NCI-H1105 treated with DMSO at 0.1 percent for 48 hours (cell line): ENCODE data around the gene DPF3.

ENCODE experiments used
- DNase-seq: peaks from one replicate; lab custom pipeline; 2025; lab: John Stamatoyannopoulos, UW

Gene DPF3

GRCh38 chr14:72615451-72616121, 278.3 kb downstream of the DPF3 start:
- DNase-seq, result no peak

GRCh38 chr14:72614891-72615415, 278.9 kb downstream of the DPF3 start:
- DNase-seq, result no peak

- DNase-seq, result no peak
Measured at GRCh38 chr14:72614365-72614764, 279.5 kb downstream of the DPF3 start.

GRCh38 chr14:72613975-72614319, 280.0 kb downstream of the DPF3 start:
- no peak for DNase-seq

- DNase-seq, result peak; percentile 9
Measured at GRCh38 chr14:72613231-72613974, 280.5 kb downstream of the DPF3 start.

- no peak for DNase-seq
Measured at GRCh38 chr14:72612041-72612440, 281.9 kb downstream of the DPF3 start.

GRCh38 chr14:72611506-72611905, 282.4 kb downstream of the DPF3 start:
- no peak for DNase-seq

GRCh38 chr14:72610831-72611200, 283.1 kb downstream of the DPF3 start:
- DNase-seq, result no peak

GRCh38 chr14:72610096-72610830, 283.6 kb downstream of the DPF3 start:
- DNase-seq, result no peak

- no peak for DNase-seq
Measured at GRCh38 chr14:72609205-72609916, 284.5 kb downstream of the DPF3 start.

- DNase-seq, result no peak
Measured at GRCh38 chr14:72608391-72609204, 285.3 kb downstream of the DPF3 start.

- no peak for DNase-seq
Measured at GRCh38 chr14:72607386-72608130, 286.3 kb downstream of the DPF3 start.

GRCh38 chr14:72606879-72607278, 287.0 kb downstream of the DPF3 start:
- no peak for DNase-seq

- DNase-seq, result no peak
Measured at GRCh38 chr14:72605921-72606220, 288.0 kb downstream of the DPF3 start.

- DNase-seq, result no peak
Measured at GRCh38 chr14:72605096-72605920, 288.6 kb downstream of the DPF3 start.

GRCh38 chr14:72604133-72604532, 289.8 kb downstream of the DPF3 start:
- no peak for DNase-seq

GRCh38 chr14:72603639-72604038, 290.3 kb downstream of the DPF3 start:
- no peak for DNase-seq

- no peak for DNase-seq
Measured at GRCh38 chr14:72600551-72601330, 293.2 kb downstream of the DPF3 start.
